HL-60 (cell line): Measurements from ENCODE around the gene LIG1.

Experiments
- DNase-seq, 2 experiments: peaks; one replicate each; pipeline ENCODE4 v3.0.0-alpha.2; 2010 to 2020; ENCODE audit warnings: low read depth in 1 of 2, low spot score in 1 of 2
- H3K27ac ChIP-seq: fragments of 250-450 bp; sonication (Bioruptor Pico); replicated peaks from 2 replicates; pipeline ENCODE4 v1.5.1; 2020; ENCODE audit warnings: mild to moderate bottlenecking, moderate library complexity
- H3K27me3 ChIP-seq: fragments of 250-450 bp; sonication (Bioruptor Pico); 2 replicates; pipeline ENCODE4 v1.5.1; 2021; ENCODE audit warnings: mild to moderate bottlenecking, moderate library complexity; ENCODE audit not compliant: insufficient read depth, poor library complexity, severe bottlenecking
- H3K4me3 ChIP-seq: replicated peaks from 2 replicates; pipeline ENCODE4 v1.5.1; 2011; ENCODE audit warnings: mild to moderate bottlenecking, control low read depth, low read length; ENCODE audit not compliant: insufficient read depth
- GABPA ChIP-seq: IDR thresholded peaks from 2 replicates; pipeline ENCODE4 v1.6.1; 2012; ENCODE audit warnings: low read depth
- POLR2AphosphoS5 ChIP-seq: IDR thresholded peaks from 2 replicates; pipeline ENCODE4 v1.6.1; 2012; ENCODE audit warnings: low read depth
- SPI1 ChIP-seq: IDR thresholded peaks from 2 replicates; pipeline ENCODE4 v1.6.1; 2012; ENCODE audit warnings: low read depth, mild to moderate bottlenecking, borderline replicate concordance
- TF ChIP-seq, protein P1 (sequence below): IDR thresholded peaks from 2 replicates; pipeline ENCODE4 v1.6.1; 2012; ENCODE audit warnings: low read depth; ENCODE audit not compliant: insufficient replicate concordance
- TF ChIP-seq, protein P2 (sequence below): IDR thresholded peaks from one replicate; pipeline ENCODE4 v1.5.1; 2011; ENCODE audit warnings: low read length, control low read depth, inconsistent platforms; ENCODE audit not compliant: insufficient read depth

LIG1 gene

DNA sequence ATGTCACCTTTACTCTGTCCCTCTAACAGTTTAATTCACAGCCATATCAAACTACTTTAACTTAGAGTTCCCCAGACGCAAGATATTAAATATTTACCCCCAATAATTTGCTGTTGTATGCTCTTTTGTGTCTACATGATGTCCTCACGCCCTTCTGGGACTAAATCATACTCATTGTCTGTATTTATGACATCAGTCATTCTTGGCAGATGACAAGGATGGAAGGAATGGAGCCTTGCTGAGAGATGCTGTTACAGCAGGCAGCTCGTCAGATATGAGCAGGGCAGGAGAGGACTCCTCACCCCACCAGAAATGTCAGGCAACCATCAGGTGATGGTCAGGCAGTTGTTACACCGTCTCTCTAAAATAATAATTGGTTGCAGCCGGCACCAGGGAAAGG is 43.8 kb upstream of the LIG1 start:
- H3K27ac ChIP-seq: no peak overlapping the region
- DNase-seq: no peak

DNA sequence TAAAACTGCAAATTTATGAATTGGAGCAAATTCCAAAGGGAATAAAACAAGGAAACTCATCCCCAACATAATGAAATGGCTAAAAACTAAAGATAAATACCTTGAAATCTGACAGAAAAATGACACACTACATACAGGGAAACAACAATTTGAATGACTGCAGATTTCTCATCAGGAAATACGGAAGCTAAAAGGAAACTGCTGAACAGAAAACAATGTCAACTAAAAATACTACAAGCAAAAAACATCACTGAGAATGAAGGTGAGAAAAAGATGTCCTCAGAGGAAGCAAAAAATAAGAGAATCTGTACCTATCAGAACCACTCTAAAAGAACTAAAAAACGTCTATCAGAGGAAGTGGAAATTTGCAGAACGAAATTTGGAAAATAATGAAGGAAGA is 39.9 kb upstream of the LIG1 start:
- no peak overlapping the region for H3K4me3 ChIP-seq
- no peak for DNase-seq
- H3K27me3 ChIP-seq: no peaks in the 10 kb centered on the region
- TF ChIP-seq SPI1 (no peak), GABPA (no peak), POLR2AphosphoS5 (no peak)
- TF ChIP-seq, protein P1, sequence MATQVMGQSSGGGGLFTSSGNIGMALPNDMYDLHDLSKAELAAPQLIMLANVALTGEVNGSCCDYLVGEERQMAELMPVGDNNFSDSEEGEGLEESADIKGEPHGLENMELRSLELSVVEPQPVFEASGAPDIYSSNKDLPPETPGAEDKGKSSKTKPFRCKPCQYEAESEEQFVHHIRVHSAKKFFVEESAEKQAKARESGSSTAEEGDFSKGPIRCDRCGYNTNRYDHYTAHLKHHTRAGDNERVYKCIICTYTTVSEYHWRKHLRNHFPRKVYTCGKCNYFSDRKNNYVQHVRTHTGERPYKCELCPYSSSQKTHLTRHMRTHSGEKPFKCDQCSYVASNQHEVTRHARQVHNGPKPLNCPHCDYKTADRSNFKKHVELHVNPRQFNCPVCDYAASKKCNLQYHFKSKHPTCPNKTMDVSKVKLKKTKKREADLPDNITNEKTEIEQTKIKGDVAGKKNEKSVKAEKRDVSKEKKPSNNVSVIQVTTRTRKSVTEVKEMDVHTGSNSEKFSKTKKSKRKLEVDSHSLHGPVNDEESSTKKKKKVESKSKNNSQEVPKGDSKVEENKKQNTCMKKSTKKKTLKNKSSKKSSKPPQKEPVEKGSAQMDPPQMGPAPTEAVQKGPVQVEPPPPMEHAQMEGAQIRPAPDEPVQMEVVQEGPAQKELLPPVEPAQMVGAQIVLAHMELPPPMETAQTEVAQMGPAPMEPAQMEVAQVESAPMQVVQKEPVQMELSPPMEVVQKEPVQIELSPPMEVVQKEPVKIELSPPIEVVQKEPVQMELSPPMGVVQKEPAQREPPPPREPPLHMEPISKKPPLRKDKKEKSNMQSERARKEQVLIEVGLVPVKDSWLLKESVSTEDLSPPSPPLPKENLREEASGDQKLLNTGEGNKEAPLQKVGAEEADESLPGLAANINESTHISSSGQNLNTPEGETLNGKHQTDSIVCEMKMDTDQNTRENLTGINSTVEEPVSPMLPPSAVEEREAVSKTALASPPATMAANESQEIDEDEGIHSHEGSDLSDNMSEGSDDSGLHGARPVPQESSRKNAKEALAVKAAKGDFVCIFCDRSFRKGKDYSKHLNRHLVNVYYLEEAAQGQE: no peak
- TF ChIP-seq, protein P2, sequence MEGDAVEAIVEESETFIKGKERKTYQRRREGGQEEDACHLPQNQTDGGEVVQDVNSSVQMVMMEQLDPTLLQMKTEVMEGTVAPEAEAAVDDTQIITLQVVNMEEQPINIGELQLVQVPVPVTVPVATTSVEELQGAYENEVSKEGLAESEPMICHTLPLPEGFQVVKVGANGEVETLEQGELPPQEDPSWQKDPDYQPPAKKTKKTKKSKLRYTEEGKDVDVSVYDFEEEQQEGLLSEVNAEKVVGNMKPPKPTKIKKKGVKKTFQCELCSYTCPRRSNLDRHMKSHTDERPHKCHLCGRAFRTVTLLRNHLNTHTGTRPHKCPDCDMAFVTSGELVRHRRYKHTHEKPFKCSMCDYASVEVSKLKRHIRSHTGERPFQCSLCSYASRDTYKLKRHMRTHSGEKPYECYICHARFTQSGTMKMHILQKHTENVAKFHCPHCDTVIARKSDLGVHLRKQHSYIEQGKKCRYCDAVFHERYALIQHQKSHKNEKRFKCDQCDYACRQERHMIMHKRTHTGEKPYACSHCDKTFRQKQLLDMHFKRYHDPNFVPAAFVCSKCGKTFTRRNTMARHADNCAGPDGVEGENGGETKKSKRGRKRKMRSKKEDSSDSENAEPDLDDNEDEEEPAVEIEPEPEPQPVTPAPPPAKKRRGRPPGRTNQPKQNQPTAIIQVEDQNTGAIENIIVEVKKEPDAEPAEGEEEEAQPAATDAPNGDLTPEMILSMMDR: no peak
- no peak overlapping the region for H3K27ac ChIP-seq

More for the DNA sequence above, 43.8 kb upstream of the LIG1 start:
- no peaks in the 10 kb centered on the region for H3K27me3 ChIP-seq
- no peak overlapping the region for H3K4me3 ChIP-seq
- TF ChIP-seq, protein P2: no peak
- TF ChIP-seq GABPA: no peak
- TF ChIP-seq POLR2AphosphoS5: no peak
- no peak for TF ChIP-seq SPI1
- TF ChIP-seq, protein P1: no peak

DNA sequence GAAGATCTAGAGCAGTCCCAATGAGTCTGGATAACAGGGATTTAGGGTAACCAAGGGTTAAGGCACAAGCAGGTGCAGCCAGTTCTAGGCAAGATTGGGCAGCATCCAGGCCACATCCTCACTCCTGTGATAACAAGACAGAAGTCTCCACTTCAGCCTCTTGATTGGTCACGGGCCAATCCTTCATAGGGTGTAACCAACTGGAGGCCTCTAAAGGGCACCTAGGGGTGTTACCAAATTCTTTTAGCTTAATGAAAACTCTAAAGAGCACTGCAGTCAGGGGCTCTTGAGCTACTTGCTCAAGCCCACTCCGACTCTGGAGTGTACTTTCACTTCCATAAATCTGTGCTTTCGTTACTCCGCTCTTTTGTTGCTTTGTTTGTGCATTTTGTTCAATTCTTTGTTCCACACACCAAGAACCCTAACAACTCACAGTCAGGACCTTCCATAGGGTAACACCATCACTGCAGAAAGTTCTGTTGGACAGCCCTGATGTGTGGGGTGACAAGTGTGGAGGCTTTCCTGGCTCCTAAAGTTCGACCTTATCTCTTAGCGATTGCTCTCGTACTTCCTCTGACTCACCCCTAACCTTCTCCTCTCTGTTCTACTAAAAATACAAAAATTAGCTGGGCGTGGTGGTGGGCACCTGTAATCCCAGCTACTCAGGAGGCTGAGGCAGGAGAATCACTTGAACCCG is 36.4 kb upstream of the LIG1 start:
- no peaks in the 10 kb centered on the region for H3K27me3 ChIP-seq
- H3K27ac ChIP-seq: no peak overlapping the region
- DNase-seq: no peak
- no peak overlapping the region for H3K4me3 ChIP-seq
- TF ChIP-seq, protein P2: no peak
- TF ChIP-seq POLR2AphosphoS5: no peak
- TF ChIP-seq, protein P1: no peak
- TF ChIP-seq GABPA: no peak
- no peak for TF ChIP-seq SPI1
